T-helper 2 cell treated with Interferon-gamma antibody and Interleukin-4, amounts not matched to agents 5 μg/mL and 100 μg/mL, for 36 hours (primary cell): ENCODE results near the gene SMURF1.
"Not testable (repeated sequence)": the region's sequence is repeated elsewhere in the genome, so short reads cannot be mapped to it uniquely, and the experiment has no call there.

Source experiments
- DNase-seq: peaks from one replicate; pipeline ENCODE4 v3.0.0; 2021; ENCODE audit warnings: low spot score
- H3K27ac Mint-ChIP-seq: one replicate; pipeline ENCODE4 v1.8.0; 2021; ENCODE audit warnings: mild to moderate bottlenecking, mixed read lengths
- H3K27me3 Mint-ChIP-seq: one replicate; pipeline ENCODE4 v1.8.0; 2021; ENCODE audit warnings: low read depth, mixed read lengths
- H3K36me3 Mint-ChIP-seq: one replicate; pipeline ENCODE4 v1.8.0; 2021; ENCODE audit warnings: low read depth, mixed read lengths
- H3K4me1 Mint-ChIP-seq: one replicate; pipeline ENCODE4 v1.8.0; 2021; ENCODE audit warnings: low read depth, mixed read lengths
- H3K4me3 Mint-ChIP-seq: one replicate; pipeline ENCODE4 v1.8.0; 2022; ENCODE audit warnings: mild to moderate bottlenecking, moderate library complexity, mixed read lengths
- H3K9me3 Mint-ChIP-seq: one replicate; pipeline ENCODE4 v1.8.0; 2021; ENCODE audit warnings: mixed read lengths

The SMURF1 gene

DNA sequence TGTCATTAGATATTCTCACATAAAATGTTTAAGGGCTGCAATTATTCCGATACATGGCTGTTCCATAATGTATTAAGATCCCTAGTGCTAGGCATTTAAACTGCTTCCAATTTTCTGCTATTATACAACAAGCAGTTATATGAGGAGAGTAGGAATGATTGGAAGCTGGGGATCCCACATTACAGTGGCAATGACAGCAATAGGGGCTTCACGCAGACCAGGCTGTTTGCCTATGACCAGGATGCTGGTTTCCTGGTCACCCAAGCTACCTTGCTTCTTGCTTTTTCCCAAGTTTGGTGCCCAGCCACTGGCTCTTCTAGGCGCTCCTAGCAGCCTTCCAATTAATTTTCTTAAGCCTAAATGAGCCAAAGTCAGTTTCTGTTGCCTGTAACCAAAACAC lies 39.3 kb downstream of the SMURF1 start:
- Mint-ChIP-seq H3K27ac (no peak overlapping the region), H3K4me1 (peaks cover 17% of the 10 kb centered on the region), H3K9me3 (peaks cover 4% of the 10 kb centered on the region), H3K4me3 (no peak overlapping the region), H3K27me3 (no peaks in the 10 kb centered on the region), H3K36me3 (peaks cover 8% of the 10 kb centered on the region)
- DNase-seq: no peak

DNA sequence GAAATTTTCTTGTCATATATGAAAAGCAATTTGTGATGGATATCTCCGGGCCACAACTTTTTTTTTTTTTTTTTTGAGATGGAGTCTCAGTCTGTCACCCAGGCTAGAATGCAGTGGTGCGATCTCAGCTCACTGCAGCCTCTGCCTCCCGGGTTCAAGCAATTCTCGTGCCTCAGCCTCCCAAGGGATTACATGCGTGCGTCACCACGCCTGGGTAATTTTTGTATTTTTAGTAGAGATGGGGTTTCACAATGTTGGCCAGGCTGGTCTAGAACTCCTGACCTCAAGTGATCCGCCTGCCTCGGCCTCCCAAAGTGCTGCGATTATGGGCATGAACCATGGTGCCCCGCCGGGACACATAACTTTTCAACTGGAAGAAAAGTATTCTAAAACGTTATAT lies 40.1 kb downstream of the SMURF1 start:
- peaks cover 13% of the 10 kb centered on the region for H3K36me3 Mint-ChIP-seq
- H3K9me3 Mint-ChIP-seq, H3K27ac Mint-ChIP-seq, H3K27me3 Mint-ChIP-seq, H3K4me3 Mint-ChIP-seq, DNase-seq: not testable (repeated sequence)
- peaks cover 12% of the 10 kb centered on the region for H3K4me1 Mint-ChIP-seq

DNA sequence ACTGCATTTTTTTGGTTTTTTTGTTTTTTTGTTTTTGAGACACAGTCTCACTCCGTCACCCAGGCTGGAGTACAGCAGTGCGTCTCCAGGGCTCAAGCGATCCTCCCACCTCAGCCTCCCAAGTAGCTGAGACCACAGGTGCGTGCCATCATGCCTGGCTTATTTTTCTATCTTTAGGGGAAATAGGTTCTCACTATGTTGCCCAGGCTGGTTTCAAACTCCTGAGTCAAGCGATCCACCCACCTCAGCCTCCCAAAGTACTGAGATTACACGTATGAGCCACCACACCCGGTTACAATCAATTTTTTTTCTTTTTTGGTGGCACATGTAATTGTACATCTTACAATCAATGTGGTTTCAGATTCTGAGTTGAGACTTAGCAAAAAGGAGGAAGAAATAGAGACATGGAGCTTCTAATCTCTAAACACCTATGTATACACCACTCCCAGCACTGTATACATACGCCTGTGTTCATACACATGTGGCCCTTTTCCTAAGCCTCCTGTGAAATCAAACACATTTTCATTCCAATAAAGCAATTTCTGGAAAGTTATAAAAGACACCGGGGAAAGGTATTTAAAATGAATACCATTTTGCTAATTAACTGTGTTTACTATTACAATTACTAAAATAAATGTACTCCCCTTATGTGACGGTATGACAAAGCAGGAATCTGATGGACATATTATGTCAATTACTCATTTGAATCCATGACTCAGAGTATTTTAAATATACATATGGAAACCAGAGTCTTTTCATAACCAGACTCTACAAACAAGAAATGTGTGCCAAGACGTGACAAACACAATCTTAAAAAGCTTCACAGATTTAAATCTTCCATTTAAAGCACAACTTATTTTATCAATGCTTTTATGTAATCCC lies 40.9 kb downstream of the SMURF1 start:
- H3K27me3 Mint-ChIP-seq: no peaks in the 10 kb centered on the region
- peaks cover 15% of the 10 kb centered on the region for H3K9me3 Mint-ChIP-seq
- DNase-seq: peak; percentile 42
- H3K36me3 Mint-ChIP-seq: peaks cover 20% of the 10 kb centered on the region
- no peak overlapping the region for H3K4me3 Mint-ChIP-seq
- peaks cover 12% of the 10 kb centered on the region for H3K4me1 Mint-ChIP-seq
- no peak overlapping the region for H3K27ac Mint-ChIP-seq

DNA sequence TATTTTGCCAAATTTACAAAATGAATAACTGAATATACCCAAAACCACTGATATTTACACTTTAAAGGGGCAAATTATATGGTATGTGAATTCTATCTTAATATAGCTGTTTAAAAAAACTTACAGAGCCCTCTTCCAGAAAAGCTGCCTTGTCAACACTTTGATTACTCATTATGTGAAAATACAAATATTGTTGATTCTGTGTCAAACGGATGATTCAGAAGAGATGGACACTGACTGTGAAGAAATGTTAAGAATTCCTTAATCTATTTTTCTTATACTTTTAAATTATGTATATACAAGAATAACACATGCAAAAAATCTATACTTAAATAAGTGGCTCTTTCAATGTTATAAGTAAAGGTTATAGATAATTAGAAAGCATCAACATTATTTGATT lies 41.5 kb downstream of the SMURF1 start:
- Mint-ChIP-seq H3K4me1 (peaks cover 15% of the 10 kb centered on the region), H3K36me3 (peaks cover 24% of the 10 kb centered on the region), H3K27me3 (no peaks in the 10 kb centered on the region), H3K4me3 (no peak overlapping the region), H3K27ac (no peak overlapping the region), H3K9me3 (peaks cover 20% of the 10 kb centered on the region)
- DNase-seq: no peak

DNA sequence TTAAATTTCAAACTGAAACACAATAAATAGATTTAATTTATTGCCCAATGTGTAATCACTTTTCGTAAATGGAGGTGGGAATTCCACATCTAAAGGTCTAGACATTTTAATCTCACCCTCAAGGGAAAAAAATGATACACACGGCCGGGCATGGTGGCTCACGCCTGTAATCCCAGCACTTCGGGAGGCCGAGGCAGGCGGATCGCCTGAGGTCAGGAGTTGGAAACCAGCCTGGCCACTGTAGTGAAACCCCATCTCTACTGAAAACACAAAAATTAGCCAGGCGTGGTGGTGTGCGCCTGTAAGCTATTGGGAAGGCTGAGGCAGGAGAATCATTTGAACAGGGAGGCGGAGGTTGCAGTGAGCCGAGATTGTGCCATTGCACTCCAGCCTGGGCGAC lies 42.4 kb downstream of the SMURF1 start:
- H3K4me1 Mint-ChIP-seq: peaks cover 15% of the 10 kb centered on the region
- H3K4me3 Mint-ChIP-seq: not testable (repeated sequence)
- H3K36me3 Mint-ChIP-seq: peaks cover 26% of the 10 kb centered on the region

DNA sequence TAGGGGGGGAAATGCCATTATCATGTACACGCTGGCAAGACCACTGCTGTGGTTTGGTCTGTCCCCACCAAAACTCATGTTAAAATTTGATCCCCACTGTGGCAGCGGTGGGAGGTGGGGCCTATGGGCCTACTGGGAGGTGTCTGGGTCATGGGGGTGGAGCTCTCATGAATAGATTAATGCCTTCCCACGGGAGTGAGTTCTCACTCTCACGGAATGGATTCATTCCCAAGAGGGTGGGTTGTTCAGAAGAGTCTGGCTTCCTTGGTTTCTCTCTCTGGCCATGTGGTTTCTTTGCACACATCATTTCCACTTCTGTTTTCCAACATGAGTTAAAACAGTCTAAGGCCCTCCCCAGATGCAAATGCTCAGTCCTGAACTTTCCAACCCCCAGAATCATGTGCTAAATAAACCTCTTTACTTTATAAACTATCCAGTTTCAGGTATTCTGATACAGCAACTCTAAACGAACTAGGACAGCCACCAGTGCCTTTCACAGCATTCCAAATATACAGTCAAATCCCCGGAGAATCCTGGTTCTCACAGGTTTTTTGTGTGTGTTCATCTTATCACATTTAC lies 44.3 kb downstream of the SMURF1 start:
- DNase-seq: no peak
- no peak overlapping the region for H3K27ac Mint-ChIP-seq
- peaks cover 20% of the 10 kb centered on the region for H3K9me3 Mint-ChIP-seq

More for the DNA sequence above, 42.4 kb downstream of the SMURF1 start:
- H3K27me3 Mint-ChIP-seq, H3K27ac Mint-ChIP-seq, DNase-seq: not testable (repeated sequence)
- peaks cover 20% of the 10 kb centered on the region for H3K9me3 Mint-ChIP-seq

DNA sequence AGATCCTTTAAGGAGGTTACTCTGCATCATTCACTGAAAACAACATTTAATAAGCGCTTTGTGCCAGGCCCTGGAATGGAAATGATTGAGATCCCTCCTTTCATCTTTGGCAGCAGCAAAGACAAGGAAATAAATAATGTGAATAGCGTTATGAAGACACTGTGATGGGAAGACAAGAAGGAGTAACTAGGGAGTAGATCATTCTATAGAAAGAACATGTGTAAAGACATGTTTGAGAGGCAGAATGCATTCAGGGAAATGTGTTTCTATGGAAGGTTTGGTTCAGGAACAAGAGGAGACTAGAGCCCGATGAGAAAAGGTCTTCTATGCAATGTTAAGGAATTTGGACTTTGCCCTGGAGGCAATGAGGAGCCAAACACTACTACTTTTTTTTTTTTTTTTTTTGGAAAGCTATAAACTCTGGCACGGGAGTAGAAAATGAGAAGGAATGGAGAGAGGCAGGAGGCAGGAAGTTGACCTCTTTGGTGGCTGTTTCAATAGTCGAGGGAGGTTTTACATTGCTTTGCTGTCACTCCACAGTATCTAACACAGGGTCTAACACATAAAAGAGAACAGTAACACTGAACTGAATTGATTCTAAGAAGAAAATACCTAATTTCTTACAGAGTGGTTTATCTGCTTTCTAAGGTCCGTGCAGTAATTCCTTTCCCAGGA lies 44.9 kb downstream of the SMURF1 start:
- Mint-ChIP-seq H3K36me3 (peaks cover 28% of the 10 kb centered on the region), H3K9me3 (peaks cover 20% of the 10 kb centered on the region), H3K27ac (no peak overlapping the region), H3K4me3 (no peak overlapping the region), H3K4me1 (peaks cover 13% of the 10 kb centered on the region), H3K27me3 (no peaks in the 10 kb centered on the region)
- DNase-seq: no peak

More for the DNA sequence above, 44.3 kb downstream of the SMURF1 start:
- Mint-ChIP-seq H3K36me3 (peaks cover 28% of the 10 kb centered on the region), H3K4me1 (peaks cover 15% of the 10 kb centered on the region), H3K4me3 (no peak overlapping the region), H3K27me3 (no peaks in the 10 kb centered on the region)

DNA sequence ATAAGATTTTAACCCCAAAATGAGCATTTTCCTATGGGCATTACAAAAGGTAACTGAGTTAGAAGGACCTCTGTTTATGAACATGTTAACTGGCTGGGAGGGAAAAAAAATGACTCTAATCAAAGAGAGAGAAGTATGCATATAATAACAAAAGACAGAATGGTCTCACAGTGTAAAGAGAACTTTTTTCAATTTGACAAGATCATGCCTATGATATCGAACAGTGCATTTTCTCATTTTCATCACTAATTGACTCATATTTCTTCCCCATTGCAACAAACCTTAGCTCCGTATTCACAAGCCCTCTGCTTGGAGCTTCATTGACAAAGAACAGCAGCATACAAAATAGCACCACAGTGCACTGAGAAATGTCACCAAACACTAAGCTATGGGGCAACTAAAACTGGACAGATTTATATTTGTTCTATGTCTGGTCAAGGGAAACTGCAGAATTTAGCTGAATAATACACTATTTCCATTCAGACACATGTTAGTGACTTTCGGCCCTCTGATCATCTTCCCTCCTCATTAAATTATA lies 45.6 kb downstream of the SMURF1 start:
- Mint-ChIP-seq H3K4me3 (no peak overlapping the region), H3K4me1 (peaks cover 10% of the 10 kb centered on the region), H3K27me3 (no peaks in the 10 kb centered on the region), H3K27ac (no peak overlapping the region), H3K36me3 (peaks cover 27% of the 10 kb centered on the region), H3K9me3 (peaks cover 20% of the 10 kb centered on the region)
- no peak for DNase-seq

DNA sequence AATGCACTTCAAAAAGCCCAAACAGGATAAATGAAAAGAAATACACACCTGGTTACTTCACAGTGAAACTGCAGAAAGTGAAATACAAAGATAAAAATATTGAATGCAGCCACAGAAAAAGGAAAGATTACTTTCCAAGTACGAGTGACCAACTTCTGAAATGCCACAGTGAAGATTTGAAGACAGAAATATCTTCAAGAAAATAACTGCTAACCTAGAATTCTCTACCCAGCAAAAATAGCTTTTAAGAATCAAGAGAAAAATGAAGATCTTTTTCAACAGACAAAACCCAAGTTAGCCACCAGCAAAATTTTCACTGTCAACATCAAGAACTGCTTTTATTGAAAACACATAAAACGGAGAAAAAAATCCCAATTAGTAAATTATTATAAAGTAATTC lies 46.2 kb downstream of the SMURF1 start:
- no peak overlapping the region for H3K27ac Mint-ChIP-seq
- peaks cover 5% of the 10 kb centered on the region for H3K4me1 Mint-ChIP-seq
- no peak for DNase-seq
- H3K4me3 Mint-ChIP-seq: no peak overlapping the region
- peaks cover 20% of the 10 kb centered on the region for H3K9me3 Mint-ChIP-seq
- H3K27me3 Mint-ChIP-seq: no peaks in the 10 kb centered on the region
- peaks cover 27% of the 10 kb centered on the region for H3K36me3 Mint-ChIP-seq

DNA sequence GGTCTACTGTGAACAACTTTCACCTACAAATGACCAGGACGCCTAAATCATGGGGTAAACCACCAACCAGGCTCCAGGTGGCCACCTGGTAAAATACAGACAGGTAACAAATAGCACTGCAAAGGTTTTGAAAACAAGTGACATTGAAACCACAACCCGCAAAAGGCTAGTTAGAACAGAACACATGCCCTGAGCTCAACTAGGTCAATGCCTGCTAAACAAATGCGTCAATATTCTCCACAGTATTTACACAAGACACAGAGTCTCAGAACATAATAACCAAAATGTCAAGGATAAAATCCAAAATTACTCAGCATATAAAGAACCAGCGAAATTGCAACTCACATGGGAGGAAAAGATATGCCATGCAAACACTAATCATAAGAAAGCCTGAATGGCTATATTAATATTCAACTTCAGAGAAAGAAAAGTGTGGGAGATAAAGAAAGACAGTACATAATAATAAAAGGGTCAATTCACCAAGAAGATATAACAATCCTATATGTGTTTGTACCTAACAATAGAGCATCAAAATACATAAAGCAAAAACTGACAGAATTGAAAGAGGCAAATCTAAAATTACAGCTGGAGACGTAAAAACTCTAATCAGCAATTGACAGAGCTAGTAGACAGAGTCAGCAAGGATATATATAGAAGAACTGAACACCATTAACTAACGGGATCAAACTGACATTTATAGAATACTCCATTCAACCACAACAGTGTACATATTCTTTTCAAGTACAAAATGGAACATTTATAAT lies 47.6 kb downstream of the SMURF1 start:
- peaks cover 27% of the 10 kb centered on the region for H3K36me3 Mint-ChIP-seq
- peaks cover 5% of the 10 kb centered on the region for H3K4me1 Mint-ChIP-seq
- H3K9me3 Mint-ChIP-seq: peaks cover 20% of the 10 kb centered on the region
- H3K27me3 Mint-ChIP-seq: no peaks in the 10 kb centered on the region
- H3K4me3 Mint-ChIP-seq: no peak overlapping the region
- H3K27ac Mint-ChIP-seq: no peak overlapping the region
- no peak for DNase-seq

DNA sequence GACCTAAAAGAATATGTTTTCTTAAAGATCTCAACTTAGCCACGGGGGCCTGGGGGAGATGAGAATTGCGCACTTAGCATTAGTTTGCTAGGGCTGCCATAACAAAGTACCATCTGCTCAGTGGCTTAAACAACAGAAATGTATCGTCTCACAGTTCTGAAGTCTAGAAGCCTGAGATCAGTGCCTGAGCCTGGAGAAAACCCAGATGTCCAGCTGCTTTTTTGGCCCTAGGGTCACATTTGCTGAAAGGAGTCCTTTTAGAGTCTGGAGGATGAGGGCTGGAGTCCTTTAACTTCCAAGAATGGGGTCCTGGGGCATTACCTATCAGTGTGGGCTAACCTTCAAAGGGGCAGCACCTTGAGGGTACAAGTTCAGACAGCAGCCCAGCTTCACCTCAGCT lies 48.2 kb downstream of the SMURF1 start:
- no peaks in the 10 kb centered on the region for H3K27me3 Mint-ChIP-seq
- H3K9me3 Mint-ChIP-seq: peaks cover 19% of the 10 kb centered on the region
- H3K27ac Mint-ChIP-seq: no peak overlapping the region
- H3K36me3 Mint-ChIP-seq: peaks cover 25% of the 10 kb centered on the region
- H3K4me3 Mint-ChIP-seq: no peak overlapping the region
- H3K4me1 Mint-ChIP-seq: peaks cover 5% of the 10 kb centered on the region
- DNase-seq: no peak

DNA sequence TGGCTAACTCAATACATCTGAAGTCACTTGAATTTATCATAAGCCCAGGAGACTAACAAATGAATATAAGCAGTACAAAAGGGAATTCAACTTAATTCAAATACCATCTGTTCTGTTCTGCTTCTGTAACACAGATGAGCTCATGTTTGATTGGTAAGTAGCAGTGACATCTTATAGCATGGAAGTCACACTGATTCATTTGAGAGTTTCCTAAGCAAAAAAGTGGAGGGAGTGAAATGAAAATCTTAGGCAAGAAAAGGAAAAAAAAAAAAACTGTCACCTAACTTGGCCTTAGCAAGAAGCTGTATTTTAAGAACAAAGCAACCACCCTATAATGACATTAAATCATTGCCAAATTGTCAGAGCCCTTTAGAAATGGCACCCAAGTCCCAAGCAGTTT lies 49.5 kb downstream of the SMURF1 start:
- Mint-ChIP-seq H3K27ac (no peak overlapping the region), H3K4me1 (peaks cover 3% of the 10 kb centered on the region)

DNA sequence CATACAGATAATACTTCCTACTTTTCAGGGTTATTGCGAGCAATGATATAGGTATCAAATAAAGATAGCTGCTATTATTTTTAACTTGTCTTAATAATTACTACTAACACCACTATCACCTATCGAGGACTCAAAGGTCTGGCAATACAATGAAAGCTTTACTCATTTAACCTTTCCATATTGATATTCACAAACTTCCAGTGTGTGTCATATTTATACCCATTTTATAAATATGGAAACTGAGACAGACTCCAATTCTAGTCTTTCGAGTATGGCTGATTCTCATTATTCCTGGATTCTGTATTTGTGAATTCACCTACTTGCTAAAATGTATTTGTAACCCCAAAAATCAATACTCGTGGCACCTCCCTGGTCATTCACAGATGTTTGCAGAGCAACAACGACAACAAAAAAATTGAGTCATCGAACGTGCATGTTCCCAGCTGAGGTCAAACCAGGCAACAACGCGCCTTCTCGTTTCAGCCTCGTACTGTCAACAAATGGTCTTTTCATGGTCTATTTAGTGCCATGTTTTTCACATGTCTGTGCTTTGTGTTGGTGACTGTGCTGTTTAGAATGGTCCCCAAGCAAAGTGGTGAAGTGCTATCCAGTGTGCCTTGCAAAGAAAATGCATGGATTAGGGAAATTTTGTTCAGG lies 51.7 kb downstream of the SMURF1 start:
- DNase-seq: no peak
- H3K27ac Mint-ChIP-seq: no peak overlapping the region
- no peaks in the 10 kb centered on the region for H3K4me1 Mint-ChIP-seq
- no peaks in the 10 kb centered on the region for H3K9me3 Mint-ChIP-seq
- H3K36me3 Mint-ChIP-seq: peaks cover 8% of the 10 kb centered on the region
- no peaks in the 10 kb centered on the region for H3K27me3 Mint-ChIP-seq
- H3K4me3 Mint-ChIP-seq: no peak overlapping the region

More for the DNA sequence above, 49.5 kb downstream of the SMURF1 start:
- peaks cover 19% of the 10 kb centered on the region for H3K36me3 Mint-ChIP-seq
- H3K4me3 Mint-ChIP-seq: no peak overlapping the region
- DNase-seq: no peak
- H3K9me3 Mint-ChIP-seq: peaks cover 16% of the 10 kb centered on the region
- H3K27me3 Mint-ChIP-seq: no peaks in the 10 kb centered on the region
